NCI-H187 (cell line): Measurements from ENCODE around the gene RABGGTA.
A peak's percentile ranks its signal among the peaks of the same experiment; 100 is the strongest.
"Not testable (repeated sequence)": the region's sequence is repeated elsewhere in the genome, so short reads cannot be mapped to it uniquely, and the experiment has no call there.

Experiments used
- DNase-seq, 2 experiments: peaks; one replicate each; lab custom pipeline; 2025; lab: John Stamatoyannopoulos, UW

Gene RABGGTA

GRCh38 chr14:24260780-24261157, 10.6 kb downstream of the RABGGTA start:
- DNase-seq = no peak

DNA sequence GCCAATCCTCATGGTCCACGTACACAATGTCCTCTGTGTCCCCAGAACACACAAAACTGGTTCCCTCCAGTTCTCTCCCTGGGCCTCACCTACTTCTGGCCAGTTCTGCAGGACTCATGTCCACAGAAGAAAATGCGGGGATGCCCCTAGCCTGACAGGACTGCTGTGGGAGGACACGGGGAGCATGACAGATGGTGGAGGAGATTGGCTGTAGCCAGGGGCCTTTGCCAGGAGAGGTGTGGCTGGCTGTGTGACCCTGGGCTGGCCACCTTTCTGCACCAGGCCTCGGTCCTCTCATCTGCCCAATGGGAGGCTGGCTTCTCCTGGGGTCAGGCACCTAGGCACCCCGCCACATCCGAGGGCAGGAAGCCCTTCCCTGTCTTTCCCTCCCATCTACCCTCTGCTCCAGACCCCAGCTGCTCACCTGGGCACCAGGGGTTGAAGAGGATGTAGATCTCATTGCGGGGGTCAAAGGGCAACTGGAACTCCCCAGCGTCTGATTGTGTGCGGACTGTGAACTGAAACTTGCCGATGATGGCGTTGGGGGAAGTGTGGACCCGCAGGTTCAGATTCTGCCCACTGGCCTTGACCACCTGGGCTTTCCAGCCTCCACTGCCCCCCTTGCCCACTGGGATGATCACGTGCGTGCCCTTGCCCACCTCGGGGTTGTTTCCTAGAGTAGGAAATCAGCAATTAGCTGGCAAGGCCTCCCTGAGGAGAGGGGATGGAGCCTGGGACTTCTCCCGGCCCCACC, 11.2 kb downstream of the RABGGTA start:
- no peak for DNase-seq

GRCh38 chr14:24259282-24260025, 11.9 kb downstream of the RABGGTA start:
- no peak for DNase-seq

- no peak for DNase-seq
Measured at GRCh38 chr14:24258548-24259265, 12.7 kb downstream of the RABGGTA start.

DNA sequence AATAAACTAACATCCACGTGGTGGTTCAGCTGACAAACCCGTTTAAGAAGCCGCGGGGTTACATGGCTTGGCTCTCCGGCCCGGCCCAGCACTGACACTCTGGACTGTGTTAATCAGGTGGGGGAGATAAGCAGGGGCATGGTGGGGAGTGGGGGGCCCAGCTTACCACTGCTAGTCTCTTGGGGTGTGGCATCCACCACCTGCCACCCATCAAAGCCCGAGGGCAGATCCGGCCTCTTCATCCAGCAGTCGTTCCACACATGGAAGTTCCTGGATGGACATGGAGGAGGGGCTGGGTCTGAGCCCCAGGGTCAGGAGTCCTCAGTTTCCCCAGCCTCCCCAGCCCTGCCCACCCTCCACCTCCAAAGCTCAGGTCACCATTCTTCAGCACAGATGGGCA, 13.3 kb downstream of the RABGGTA start:
- no peak for DNase-seq

DNA sequence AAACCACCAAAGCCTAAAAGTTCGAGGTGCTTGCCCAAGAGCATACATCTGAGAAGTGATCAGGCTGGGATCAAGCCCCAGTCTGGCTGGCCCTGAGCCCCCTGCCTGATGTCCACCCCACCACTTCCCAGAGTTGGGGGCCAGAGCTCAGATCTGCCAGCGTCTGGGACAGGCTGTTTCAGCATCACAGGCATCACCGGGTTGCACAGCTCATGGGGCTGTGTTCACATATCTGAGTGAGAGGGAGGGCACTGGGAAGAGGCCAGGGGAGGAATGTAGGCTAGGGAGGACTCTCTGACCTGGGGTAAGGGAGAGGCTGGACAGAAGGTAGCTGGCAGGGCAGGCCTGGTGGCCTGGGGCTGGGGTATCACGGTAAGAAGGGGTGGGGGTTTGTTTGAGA, 14.4 kb downstream of the RABGGTA start:
- DNase-seq = no peak

DNA sequence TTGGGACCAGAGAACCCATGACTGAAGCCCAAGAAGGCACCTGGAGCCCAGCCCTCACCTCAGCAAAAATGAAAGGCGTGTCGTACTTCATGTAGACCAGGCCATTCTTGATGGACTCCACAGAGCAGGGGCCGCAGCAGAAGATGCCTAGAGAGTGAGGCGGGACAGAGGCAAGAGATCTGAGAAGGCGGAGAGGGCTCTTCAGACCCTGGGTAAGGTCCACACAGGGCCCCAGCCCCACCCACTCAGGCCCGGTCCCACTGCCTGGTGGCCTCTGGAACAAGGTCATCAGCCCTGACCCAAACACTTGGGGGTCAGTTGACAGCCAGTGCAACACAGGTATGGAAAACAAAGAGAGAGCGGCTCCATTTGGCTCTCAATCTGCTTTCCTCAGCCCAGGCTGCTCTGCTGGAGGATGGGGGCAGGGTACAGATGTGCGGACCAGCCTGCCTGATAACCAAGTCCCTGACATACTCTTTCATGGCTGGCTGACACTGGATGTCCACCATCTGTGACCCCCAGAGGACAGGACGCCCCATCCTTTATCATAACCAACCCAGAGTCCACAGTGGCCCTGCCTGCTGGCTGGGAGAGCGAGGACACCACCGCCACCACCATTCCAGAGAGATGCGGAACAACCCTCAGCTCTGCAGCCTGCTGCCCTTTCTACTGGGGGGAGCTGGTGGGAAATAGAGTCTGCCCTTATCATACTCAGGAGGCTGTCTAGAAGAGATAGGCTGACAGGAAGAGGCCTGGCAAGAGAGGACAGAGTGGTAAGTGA, 15.3 kb downstream of the RABGGTA start:
- no peak for DNase-seq

- no peak for DNase-seq
Measured at GRCh38 chr14:24255438-24255837, 16.0 kb downstream of the RABGGTA start.

DNA sequence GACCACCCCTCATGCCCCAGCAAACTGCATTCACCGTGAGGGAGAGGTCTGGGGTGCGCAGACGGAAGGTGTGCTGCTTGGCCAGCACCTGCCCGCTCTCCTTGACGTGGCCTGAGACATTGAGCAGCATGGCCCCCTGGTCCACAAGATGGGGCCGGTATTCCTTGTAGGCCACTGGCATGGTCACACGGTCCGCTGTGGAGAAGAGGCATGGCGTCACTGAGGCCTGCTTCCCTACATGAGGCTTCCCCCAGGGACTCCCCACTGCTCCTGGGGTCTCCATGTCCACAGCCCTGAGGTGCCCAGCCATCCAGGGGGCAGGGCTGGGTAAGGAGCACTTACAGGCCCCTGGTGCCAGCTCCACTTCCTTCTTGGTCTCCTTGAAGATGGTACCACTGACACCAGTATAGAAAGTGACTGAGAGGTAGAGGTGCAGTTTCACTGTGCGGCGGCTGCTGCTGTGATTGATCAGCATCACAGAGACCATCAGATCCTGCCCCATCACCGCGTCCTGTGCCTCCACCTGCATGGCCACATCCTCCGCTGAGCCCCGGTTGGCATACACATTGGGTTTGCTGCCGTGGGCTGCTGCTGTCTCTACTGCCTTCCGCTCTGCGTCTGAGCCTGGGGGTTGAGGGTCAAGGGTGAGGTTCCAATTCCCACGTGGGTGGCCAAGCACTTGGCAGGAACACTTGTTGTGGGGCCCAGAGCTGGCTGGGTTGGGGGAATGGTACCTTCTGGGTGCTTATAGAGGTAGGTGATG, 16.6 kb downstream of the RABGGTA start:
- no peak for DNase-seq

GRCh38 chr14:24253936-24254335, 17.5 kb downstream of the RABGGTA start:
- DNase-seq = no peak

- no peak for DNase-seq
Measured at GRCh38 chr14:24252289-24253124, 18.9 kb downstream of the RABGGTA start.

DNA sequence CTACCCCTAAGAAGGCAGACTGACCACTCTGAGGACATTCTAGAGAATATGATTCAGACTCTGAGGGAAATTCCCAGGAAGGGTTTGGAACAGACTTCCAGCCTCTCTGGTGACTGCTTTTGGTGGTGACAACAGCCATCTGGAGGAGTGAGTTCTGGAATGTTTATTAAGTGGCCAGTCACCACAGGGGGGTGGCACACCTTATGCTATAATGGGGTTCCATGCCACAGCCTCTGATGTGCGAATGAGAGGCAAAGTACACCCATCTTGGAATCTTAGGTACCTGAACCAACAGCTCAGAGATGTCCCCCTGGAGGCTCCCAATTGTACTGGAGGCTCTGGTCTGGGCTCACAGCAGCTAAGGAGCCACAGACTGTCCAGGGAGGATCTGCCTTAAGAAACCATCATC, 19.5 kb downstream of the RABGGTA start:
- DNase-seq = no peak

- DNase-seq = no peak
Measured at GRCh38 chr14:24250354-24250753, 21.0 kb downstream of the RABGGTA start.

- no peak for DNase-seq
Measured at GRCh38 chr14:24249230-24250021, 22.0 kb downstream of the RABGGTA start.

DNA sequence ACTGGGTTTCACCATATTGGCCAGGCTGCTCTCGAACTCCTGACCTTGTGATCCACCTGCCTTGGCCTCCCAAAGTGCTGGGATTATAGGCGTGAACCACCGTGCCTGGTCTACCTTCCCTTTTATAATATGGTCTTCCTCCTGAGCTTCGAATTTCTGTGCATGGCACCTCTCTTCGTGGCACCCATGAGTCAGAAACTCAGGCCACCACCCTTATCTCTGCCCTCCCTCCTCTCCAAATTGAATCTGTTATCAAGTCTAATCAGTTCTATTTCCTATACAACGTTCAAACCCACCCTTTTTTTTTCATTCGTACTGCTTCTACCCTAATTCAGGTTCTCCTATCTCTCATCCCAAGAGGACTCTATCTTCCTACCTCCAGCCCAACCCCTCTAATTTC, 24.0 kb downstream of the RABGGTA start:
- DNase-seq = no peak

- no peak for DNase-seq
Measured at GRCh38 chr14:24246765-24247212, 24.6 kb downstream of the RABGGTA start.

DNA sequence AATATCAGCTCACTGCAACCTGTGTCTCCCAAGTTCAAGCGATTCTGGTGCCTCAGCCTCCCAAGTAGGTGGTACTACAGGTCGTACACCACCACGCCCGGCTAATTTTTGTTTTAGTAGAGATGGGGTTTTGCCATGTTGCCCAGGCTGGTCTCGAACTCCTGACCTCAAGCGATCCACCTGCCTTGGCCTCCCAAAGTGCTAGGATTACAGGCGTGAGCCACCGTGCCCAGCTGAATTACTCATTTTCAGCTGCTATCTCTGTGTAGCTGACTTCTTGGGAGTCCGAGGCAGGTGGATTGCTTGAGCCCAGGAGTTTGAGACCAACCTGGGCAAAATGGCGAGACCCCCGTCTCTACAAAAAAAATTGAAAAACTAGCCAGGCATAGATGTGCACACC, 26.0 kb downstream of the RABGGTA start:
- DNase-seq = not testable (repeated sequence)

DNA sequence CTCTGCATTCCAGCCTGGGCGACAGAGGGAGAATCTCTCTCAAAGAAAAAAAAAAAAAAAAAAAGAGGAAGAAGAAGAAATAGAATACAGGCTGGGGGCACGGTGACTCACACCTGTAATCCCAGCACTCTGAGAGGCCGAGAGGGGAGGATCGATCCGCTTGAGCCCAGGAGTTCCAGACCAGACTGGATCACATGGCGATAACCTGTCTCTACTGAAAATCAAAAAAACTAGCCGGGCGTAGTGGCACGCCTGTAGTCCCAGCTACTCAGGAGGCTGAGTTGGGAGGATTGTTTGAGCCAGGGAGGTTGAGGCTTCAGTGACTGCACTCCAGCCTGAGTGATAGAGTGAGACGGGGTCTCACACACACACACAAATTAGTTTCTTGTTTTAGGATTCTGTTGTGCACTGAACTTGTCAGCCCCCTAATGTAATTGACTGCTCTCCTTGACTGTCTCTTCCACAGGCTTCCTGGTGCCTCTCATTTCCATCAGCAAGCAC, 28.0 kb downstream of the RABGGTA start:
- DNase-seq = no peak

- peak in 1 of 2 experiments; percentile 90 for DNase-seq
Measured at GRCh38 chr14:24241829-24242443, 29.5 kb downstream of the RABGGTA start.
